Body of pancreas (tissue), 4 donors: ENCODE results near the gene NTMT1. TPM values are rescaled to one million over a fixed set of nuclear protein-coding genes. Genes with fewer than 3 reads are reported as not detected.

ENCODE experiments used
- ATAC-seq: fragments of 150-250 bp; one replicate; pipeline ENCODE4 v1.9.1; 2016
- DNase-seq, 4 donors: peaks; one replicate each; pipeline ENCODE4 v3.0.0-alpha.2; 2019
- H3K27ac ChIP-seq, 4 donors: fragments of 200-600 bp; sonication (generic); 1 replicate in 3 of 4; 2 replicates in 1 of 4; pipeline versions ENCODE4 v1.5.1 to v1.6.1; 2016 to 2019; ENCODE audit warnings: mild to moderate bottlenecking in 1 of 4, mixed read lengths in 1 of 4, moderate library complexity in 1 of 4
- H3K27me3 ChIP-seq, 2 donors: fragments of 200-600 bp; sonication (generic); one replicate each; pipeline ENCODE4 v1.6.0; 2016; ENCODE audit warnings: mild to moderate bottlenecking in 1 of 2
- H3K36me3 ChIP-seq, 2 donors: fragments of 200-600 bp; sonication (generic); replicated peaks in 1 of 2; 2 replicates each; pipeline ENCODE4 v1.5.1; 2016; ENCODE audit warnings: low read depth in 2 of 2; ENCODE audit not compliant: insufficient read depth in 1 of 2
- H3K4me1 ChIP-seq: fragments of 200-600 bp; sonication (generic); one replicate; pipeline ENCODE4 v1.6.0; 2016
- H3K4me3 ChIP-seq, 2 donors: fragments of 200-600 bp; sonication (generic); 1 replicate in 1 of 2; 2 replicates in 1 of 2; pipeline ENCODE4 v1.5.1; 2016 to 2019
- H3K9me3 ChIP-seq, 3 donors: fragments of 200-600 bp; sonication (generic); 1 replicate in 2 of 3; 2 replicates in 1 of 3; pipeline ENCODE4 v1.5.1; 2016
- POLR2A ChIP-seq, 3 donors: fragments of 450-650 bp; IDR thresholded peaks; one replicate each; pipeline ENCODE4 v1.6.1; 2016; ENCODE audit warnings: antibody characterized with exemption in 3 of 3, mild to moderate bottlenecking in 2 of 3
- WGBS, 2 donors: methylation state at CpG; one replicate each; pipeline ENCODE4 v1.1.5; 2017; 5-methylcytosine and 5-hydroxymethylcytosine counted together
- intact Hi-C: fragments of 100-400 bp; cut with DNase I; formaldehyde crosslinking; loops from one replicate; pipeline ENCODE4 v1.15.1; 2023
- total RNA-seq, 2 donors: library from RNA; depleted of rRNA; stranded (reverse); fragments of >200 nt; gene quantifications; one replicate each; pipeline ENCODE4 v1.1.0, GENCODE V29; 2016
- TF ChIP-seq, protein P1 (sequence below), 7 experiments: fragments of 450-650 bp in 4 of 7; fragments of 200-600 bp in 3 of 7; sonication (generic) in 3 of 7; IDR thresholded peaks; one replicate each; pipeline ENCODE4 v1.5.1; 2016 to 2019; ENCODE audit warnings: antibody characterized with exemption in 7 of 7

The NTMT1 gene
- total RNA-seq, 2 donors from 2014 or later = 11.2 to 14.5 TPM

DNA sequence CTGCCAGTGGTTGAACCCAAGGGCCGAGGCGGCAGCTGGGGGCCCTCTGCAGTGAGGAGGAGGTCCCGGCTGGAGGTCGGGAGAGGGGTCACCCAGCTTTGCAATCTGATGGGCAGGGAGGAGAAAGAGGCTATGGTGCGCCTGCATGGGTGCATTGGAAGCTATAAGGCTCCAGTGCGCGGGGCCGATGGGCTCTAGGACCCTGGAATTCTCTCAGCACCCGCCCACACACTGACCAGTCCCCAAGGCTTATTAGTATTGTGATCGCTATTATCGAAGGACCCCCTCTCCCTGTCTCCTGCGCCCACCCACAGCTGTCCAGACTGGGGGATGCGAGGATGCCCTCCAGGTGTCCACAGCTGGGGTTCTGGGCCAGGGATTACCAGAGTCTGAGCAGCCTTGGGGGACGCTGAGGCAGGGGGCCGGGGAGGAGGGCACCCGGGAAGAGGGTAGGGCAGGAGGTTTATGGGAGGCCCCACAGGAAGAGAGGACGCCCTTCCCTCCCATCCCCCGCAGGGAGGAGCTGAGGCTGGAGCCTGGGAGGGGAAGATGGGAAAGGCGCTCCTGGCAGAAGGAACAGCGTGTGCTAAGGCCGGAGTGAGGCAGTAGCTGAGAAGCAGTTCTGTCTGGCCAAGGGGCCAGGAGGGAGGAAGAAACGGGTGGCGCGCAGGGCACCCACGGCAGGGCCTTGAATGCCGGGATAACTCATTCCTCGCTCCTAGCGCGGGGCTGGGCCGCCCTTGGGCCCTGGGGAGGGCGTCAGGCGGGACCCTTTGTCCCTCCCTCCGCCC is 29.2 kb upstream of the NTMT1 start:
- intact Hi-C loops = no loop called here
- peak overlapping the region in 3 of 4 donors; percentile 49 to 61 (median 60) for H3K27ac ChIP-seq
- no peak overlapping the region for H3K4me3 ChIP-seq
- peaks cover 14% of the 10 kb centered on the region for H3K4me1 ChIP-seq
- ATAC-seq (peak; percentile 38), DNase-seq (peak in 2 of 4 donors; percentile 34 to 50)
- no peaks in the 10 kb centered on the region for H3K9me3 ChIP-seq
- no peak for TF ChIP-seq POLR2A (IDR thresholded peaks at IDR 0.05)
- TF ChIP-seq, protein P1, sequence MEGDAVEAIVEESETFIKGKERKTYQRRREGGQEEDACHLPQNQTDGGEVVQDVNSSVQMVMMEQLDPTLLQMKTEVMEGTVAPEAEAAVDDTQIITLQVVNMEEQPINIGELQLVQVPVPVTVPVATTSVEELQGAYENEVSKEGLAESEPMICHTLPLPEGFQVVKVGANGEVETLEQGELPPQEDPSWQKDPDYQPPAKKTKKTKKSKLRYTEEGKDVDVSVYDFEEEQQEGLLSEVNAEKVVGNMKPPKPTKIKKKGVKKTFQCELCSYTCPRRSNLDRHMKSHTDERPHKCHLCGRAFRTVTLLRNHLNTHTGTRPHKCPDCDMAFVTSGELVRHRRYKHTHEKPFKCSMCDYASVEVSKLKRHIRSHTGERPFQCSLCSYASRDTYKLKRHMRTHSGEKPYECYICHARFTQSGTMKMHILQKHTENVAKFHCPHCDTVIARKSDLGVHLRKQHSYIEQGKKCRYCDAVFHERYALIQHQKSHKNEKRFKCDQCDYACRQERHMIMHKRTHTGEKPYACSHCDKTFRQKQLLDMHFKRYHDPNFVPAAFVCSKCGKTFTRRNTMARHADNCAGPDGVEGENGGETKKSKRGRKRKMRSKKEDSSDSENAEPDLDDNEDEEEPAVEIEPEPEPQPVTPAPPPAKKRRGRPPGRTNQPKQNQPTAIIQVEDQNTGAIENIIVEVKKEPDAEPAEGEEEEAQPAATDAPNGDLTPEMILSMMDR (IDR thresholded peaks at IDR 0.05) = no peak
- WGBS, 2 donors = 40 to 56% methylated on average over 24 to 32 of the region's 33 CpGs
- no peaks in the 10 kb centered on the region for H3K36me3 ChIP-seq
- no peaks in the 10 kb centered on the region for H3K27me3 ChIP-seq

DNA sequence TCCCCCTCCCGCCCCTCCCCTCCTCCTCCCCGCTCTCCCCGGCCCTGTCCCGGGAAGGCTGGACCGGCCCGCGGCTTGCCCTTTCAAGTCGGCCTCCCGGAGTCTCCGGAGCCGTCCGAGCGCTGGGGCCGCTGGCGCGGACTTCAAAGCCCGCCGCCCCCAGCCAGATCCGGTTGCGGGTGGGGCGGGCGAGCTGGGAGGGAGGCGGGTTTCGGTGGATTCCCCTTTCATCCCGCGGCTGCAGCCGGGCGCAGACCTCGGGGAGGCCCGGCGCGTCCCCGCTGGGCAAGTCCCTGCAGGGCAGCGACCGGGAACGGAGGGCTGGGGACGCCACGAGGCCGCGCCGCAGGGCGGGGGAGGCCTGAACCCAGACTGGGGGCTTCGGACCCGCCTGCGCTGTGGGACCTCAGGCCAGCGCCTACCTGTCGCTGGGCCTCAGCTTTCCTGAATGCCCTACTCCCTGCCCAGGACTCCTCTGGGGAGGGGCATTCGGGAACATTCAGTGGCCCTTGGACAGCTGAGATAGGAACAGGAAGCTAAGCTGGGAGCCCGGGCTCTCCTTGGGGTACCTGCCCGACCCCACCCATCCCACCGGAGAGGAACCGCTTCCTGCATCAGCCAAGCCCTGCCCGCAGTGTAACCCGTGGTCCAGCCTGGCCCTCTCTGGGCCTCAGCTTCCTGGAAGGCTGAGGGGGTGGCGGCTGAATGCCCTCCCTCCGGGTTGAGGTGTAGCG is 28.4 kb upstream of the NTMT1 start:
- peak overlapping the region; percentile 26 to 61 (median 54) for H3K27ac ChIP-seq
- TF ChIP-seq, protein P1 (IDR thresholded peaks at IDR 0.05) = no peak
- peak in 1 of 3 donors; percentile 15 for TF ChIP-seq POLR2A (IDR thresholded peaks at IDR 0.05)
- no peaks in the 10 kb centered on the region for H3K9me3 ChIP-seq
- no peaks in the 10 kb centered on the region for H3K36me3 ChIP-seq
- H3K27me3 ChIP-seq = no peaks in the 10 kb centered on the region
- intact Hi-C loops = no loop called here
- peak; percentile 69 for ATAC-seq
- peak; percentile 52 to 79 (median 68) for DNase-seq
- 11 to 35% methylated on average over 5 to 36 of the region's 57 CpGs for WGBS, 2 donors
- no peak overlapping the region for H3K4me3 ChIP-seq
- peaks cover 14% of the 10 kb centered on the region for H3K4me1 ChIP-seq

DNA sequence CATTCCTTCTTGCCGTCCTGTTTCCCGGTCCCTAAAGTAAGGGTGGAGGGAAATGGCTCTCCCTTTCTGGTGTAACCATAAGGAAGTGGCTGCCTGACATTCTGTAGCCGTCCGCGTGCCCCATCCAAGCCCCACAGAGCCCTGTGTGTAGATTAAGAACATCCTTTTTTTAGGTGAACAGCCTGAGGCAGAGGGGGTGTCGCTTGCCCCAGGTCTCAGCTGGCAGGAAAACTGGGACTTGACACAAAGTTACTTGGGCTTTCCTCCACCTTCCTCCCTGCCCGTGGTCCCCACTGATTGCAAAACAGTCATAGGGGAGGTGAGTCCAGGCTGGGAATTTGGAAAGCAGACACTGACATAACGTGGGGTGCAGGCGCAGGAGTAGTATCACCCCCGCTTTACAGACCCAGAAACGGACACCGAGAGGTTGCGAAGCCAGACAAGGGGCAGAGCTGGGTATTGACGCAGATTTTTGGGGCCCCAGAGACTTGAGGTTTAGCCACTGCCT is 27.8 kb upstream of the NTMT1 start:
- DNase-seq = no peak
- no peaks in the 10 kb centered on the region for H3K9me3 ChIP-seq
- TF ChIP-seq, protein P1 (IDR thresholded peaks at IDR 0.05) = no peak
- TF ChIP-seq POLR2A (IDR thresholded peaks at IDR 0.05) = no peak
- no peaks in the 10 kb centered on the region for H3K27me3 ChIP-seq
- intact Hi-C loops = no loop called here
- 64 to 81% methylated on average over 11 to 14 of the region's 14 CpGs for WGBS, 2 donors
- no peak overlapping the region for H3K4me3 ChIP-seq
- H3K36me3 ChIP-seq = no peaks in the 10 kb centered on the region
- H3K27ac ChIP-seq = peak overlapping the region in 3 of 4 donors; percentile 26 to 61 (median 49)
- peaks cover 14% of the 10 kb centered on the region for H3K4me1 ChIP-seq
- no peak for ATAC-seq

- Histone ChIP-seq H3K9me3 (no peaks in the 10 kb centered on the region), H3K27me3 (no peaks in the 10 kb centered on the region), H3K27ac (no peak overlapping the region), H3K4me1 (peaks cover 14% of the 10 kb centered on the region), H3K4me3 (no peak overlapping the region), H3K36me3 (no peaks in the 10 kb centered on the region)
- no peak for TF ChIP-seq POLR2A (IDR thresholded peaks at IDR 0.05)
- TF ChIP-seq, protein P1 (IDR thresholded peaks at IDR 0.05) = no peak
- intact Hi-C loops = loop anchor here (10.0 kb wide), 1 partner anchor 96 kb away; no protein-coding TSS in a partner anchor
- ATAC-seq = no peak
- 74 to 78% methylated on average over 9 of the region's 9 CpGs for WGBS, 2 donors
- DNase-seq = no peak
Measured at GRCh38 chr9:129601082-129601674, 24.8 kb upstream of the NTMT1 start.
